HepG2 (cell line): ENCODE results near the gene TNFSF10. TPM values are rescaled to one million over a fixed set of nuclear protein-coding genes. Genes with fewer than 3 reads are reported as not detected.

Experiments
- ATAC-seq: fragments of 200-7000 bp; cut with Tn5 transposase; 3 replicates; pipeline ENCODE4 v1.9.1; 2020; ENCODE audit warnings: mild to moderate bottlenecking, moderate library complexity
- BruUV-seq: library from RNA; stranded (reverse); fragments of 400-500 nt; replicated peaks from 2 replicates; lab custom pipeline; 2021; lab: Mats Ljungman, UMichigan
- CTCF ChIA-PET: fragments of 300-600 bp; formaldehyde crosslinking; extraction: SDS; loops from one replicate; lab custom pipeline; 2021; ENCODE audit warnings: low total read pairs, inconsistent platforms, low intra/inter-chr PET ratio; lab: Yijun Ruan, JAX
- POLR2A ChIA-PET: fragments of 350-600 bp; sonication (Branson Sonifier 250); formaldehyde crosslinking; loops from one replicate; lab custom pipeline; 2020; ENCODE audit warnings: antibody characterized with exemption, inconsistent platforms; lab: Yijun Ruan, JAX
- DNase-seq: peaks from one replicate; pipeline ENCODE4 v3.0.0-alpha.2; 2015; ENCODE audit warnings: low spot score
- FAIRE-seq: peaks from 3 replicates; lab custom pipeline; 2011; peaks lifted over from hg19 to GRCh38; lab: Jason Lieb, UNC
- H2AFZ ChIP-seq: one replicate; pipeline ENCODE4 v1.6.1; 2011; ENCODE audit warnings: low read length, inconsistent platforms
- H3K27ac ChIP-seq: fragments of 300-600 bp; 3 replicates; pipeline ENCODE4 v1.8.0; 2011; ENCODE audit warnings: mixed run types, mild to moderate bottlenecking, mixed read lengths, low read length, inconsistent platforms; ENCODE audit not compliant: insufficient read depth; ENCODE audit errors: extremely low read length
- H3K27me3 ChIP-seq, 2 experiments: fragments of 200-600 bp in 1 of 2; 2 replicates in 1 of 2; 3 replicates in 1 of 2; pipeline versions ENCODE4 v1.6.0 to v1.8.0; 2011; ENCODE audit warnings: low read length in 2 of 2, mild to moderate bottlenecking in 2 of 2, moderate library complexity in 2 of 2, inconsistent platforms in 1 of 2; ENCODE audit not compliant: insufficient read depth in 2 of 2, control insufficient read depth in 1 of 2
- H3K36me3 ChIP-seq, 2 experiments: fragments of 200-600 bp in 1 of 2; replicated peaks in 1 of 2; 2 replicates in 1 of 2; 3 replicates in 1 of 2; pipeline versions ENCODE4 v1.5.1 to v1.8.0; 2011; ENCODE audit warnings: low read length in 2 of 2, inconsistent platforms in 1 of 2; ENCODE audit not compliant: insufficient read depth in 2 of 2, control insufficient read depth in 1 of 2
- H3K4me1 ChIP-seq: 2 replicates; pipeline ENCODE4 v1.5.1; 2012; ENCODE audit warnings: low read length, inconsistent platforms; ENCODE audit not compliant: insufficient read depth
- H3K4me2 ChIP-seq: 2 replicates; pipeline ENCODE4 v1.6.0; 2011; ENCODE audit warnings: low read depth, low read length, inconsistent platforms
- H3K4me3 ChIP-seq, 3 experiments: fragments of 200-600 bp in 1 of 3; sonication (generic), shearing (Covaris generic) in 1 of 3; replicated peaks in 1 of 3; 2 replicates each; pipeline ENCODE4 v1.5.1; 2011 to 2016; ENCODE audit warnings: low read length in 3 of 3, inconsistent platforms in 2 of 3, low read depth in 2 of 3, mild to moderate bottlenecking in 2 of 3, control low read depth in 1 of 3, mixed read lengths in 1 of 3; ENCODE audit not compliant: insufficient read depth in 1 of 3
- H3K79me2 ChIP-seq: one replicate; pipeline ENCODE4 v1.6.1; 2011; ENCODE audit warnings: low read length, inconsistent platforms; ENCODE audit not compliant: insufficient read depth
- H3K9ac ChIP-seq: 2 replicates; pipeline ENCODE4 v1.6.0; 2011; ENCODE audit warnings: mild to moderate bottlenecking, low read depth, low read length, inconsistent platforms; ENCODE audit not compliant: insufficient read depth
- H3K9me3 ChIP-seq: 2 replicates; pipeline ENCODE4 v1.5.1; 2012; ENCODE audit warnings: mild to moderate bottlenecking, low read length
- H4K20me1 ChIP-seq: 2 replicates; pipeline ENCODE4 v1.6.0; 2011; ENCODE audit warnings: inconsistent platforms, mild to moderate bottlenecking, low read length, moderate library complexity; ENCODE audit not compliant: insufficient read depth
- EP300 ChIP-seq, 3 experiments: sonication (generic) in 1 of 3; formaldehyde crosslinking in 1 of 3; IDR thresholded peaks; 2 replicates each; pipeline versions ENCODE4 v1.5.1 to v1.6.1; 2011 to 2020; ENCODE audit warnings: low read depth in 2 of 3, low read length in 2 of 3, borderline replicate concordance in 1 of 3, improper control_type of control experiment in 1 of 3, mild to moderate bottlenecking in 1 of 3, missing genetic modification reagents in 1 of 3, moderate library complexity in 1 of 3
- HNF4G ChIP-seq, 2 experiments: sonication (generic) in 1 of 2; formaldehyde crosslinking in 1 of 2; IDR thresholded peaks; 2 replicates each; pipeline versions ENCODE4 v1.4.0 to v1.6.1; 2011 to 2020; ENCODE audit warnings: borderline replicate concordance in 2 of 2, low read depth in 2 of 2, mild to moderate bottlenecking in 2 of 2, low read length in 1 of 2, missing genetic modification reagents in 1 of 2, moderate library complexity in 1 of 2
- KLF6 ChIP-seq: IDR thresholded peaks from 2 replicates; pipeline ENCODE4 v1.8.0; 2016; ENCODE audit warnings: missing biosample characterization, missing genetic modification reagents
- KLF9 ChIP-seq: IDR thresholded peaks from 2 replicates; pipeline ENCODE4 v1.6.1; 2016; ENCODE audit warnings: low read depth
- MATR3 ChIP-seq: sonication (generic); formaldehyde crosslinking; IDR thresholded peaks from 2 replicates; pipeline ENCODE4 v1.4.0; 2020; ENCODE audit warnings: missing genetic modification reagents
- NCOR1 ChIP-seq: fragments of 200-600 bp; sonication (generic); IDR thresholded peaks from 2 replicates; pipeline ENCODE4 v1.7.0; 2017; ENCODE audit warnings: antibody characterized with exemption, low read length, borderline replicate concordance
- PRDM10 ChIP-seq: sonication (generic); formaldehyde crosslinking; IDR thresholded peaks from 2 replicates; pipeline ENCODE4 v1.4.0; 2020; ENCODE audit warnings: low read depth, missing genetic modification reagents
- ZBTB34 ChIP-seq: sonication (generic); formaldehyde crosslinking; IDR thresholded peaks from 2 replicates; pipeline ENCODE4 v1.8.0; 2022; ENCODE audit warnings: mild to moderate bottlenecking, missing genetic modification reagents
- ZNF264 ChIP-seq: sonication (generic); formaldehyde crosslinking; IDR thresholded peaks from 2 replicates; pipeline ENCODE4 v1.4.0; 2020; ENCODE audit warnings: missing genetic modification reagents
- WGBS: methylation state at CpG from one replicate; pipeline ENCODE4 v1.1.6; 2017; ENCODE audit warnings: low lambda C conversion rate; 5-methylcytosine and 5-hydroxymethylcytosine counted together
- in situ Hi-C: cut with HindIII; loops from 2 replicates; pipeline ENCODE4 v1.10.0; 2017; ENCODE audit warnings: low pct_unique_long_range_greater_than_20kb; ENCODE audit not compliant: extremely low pct_ligation_motif_present
- intact Hi-C: fragments of 100-400 bp; cut with micrococcal nuclease; formaldehyde crosslinking; loops from one replicate; pipeline ENCODE4 v1.10.0; 2022; ENCODE audit not compliant: unreplicated experiment
- polyA plus RNA-seq, 8 experiments: library from polyadenylated mRNA; depleted of rRNA in 3 of 8; stranded (reverse) in 7 of 8; unstranded in 1 of 8; fragments of >200 nt; fragmentation: Illumina TruSeq in 4 of 8; extraction: Trizol in 4 of 8; gene quantifications; 2 replicates each; pipeline versions ENCODE4 v1.2.1 to v1.2.3, GENCODE V29; 2011 to 2016; ENCODE audit warnings: low read depth in 4 of 8, missing spikeins in 1 of 8, mixed read lengths in 1 of 8; ENCODE audit not compliant: insufficient read depth in 1 of 8
- total RNA-seq, 5 experiments: library from RNA; depleted of rRNA; stranded (reverse); fragments of >200 nt; fragmentation: Illumina TruSeq; extraction: Trizol; gene quantifications; 2 replicates each; pipeline ENCODE4 v1.2.3, GENCODE V29; 2016; ENCODE audit warnings: low read depth in 1 of 5
- TF ChIP-seq, protein P1 (sequence below): sonication (generic); formaldehyde crosslinking; IDR thresholded peaks from 2 replicates; pipeline ENCODE4 v1.9.0; 2021; ENCODE audit warnings: missing genetic modification reagents, borderline replicate concordance

TNFSF10 gene
- total and polyA plus RNA-seq, 2 of the 13 experiments (the other 11 are each of a cell fraction or from before 2014, with no cell fraction given), result 8.4 to 9.9 TPM

DNA sequence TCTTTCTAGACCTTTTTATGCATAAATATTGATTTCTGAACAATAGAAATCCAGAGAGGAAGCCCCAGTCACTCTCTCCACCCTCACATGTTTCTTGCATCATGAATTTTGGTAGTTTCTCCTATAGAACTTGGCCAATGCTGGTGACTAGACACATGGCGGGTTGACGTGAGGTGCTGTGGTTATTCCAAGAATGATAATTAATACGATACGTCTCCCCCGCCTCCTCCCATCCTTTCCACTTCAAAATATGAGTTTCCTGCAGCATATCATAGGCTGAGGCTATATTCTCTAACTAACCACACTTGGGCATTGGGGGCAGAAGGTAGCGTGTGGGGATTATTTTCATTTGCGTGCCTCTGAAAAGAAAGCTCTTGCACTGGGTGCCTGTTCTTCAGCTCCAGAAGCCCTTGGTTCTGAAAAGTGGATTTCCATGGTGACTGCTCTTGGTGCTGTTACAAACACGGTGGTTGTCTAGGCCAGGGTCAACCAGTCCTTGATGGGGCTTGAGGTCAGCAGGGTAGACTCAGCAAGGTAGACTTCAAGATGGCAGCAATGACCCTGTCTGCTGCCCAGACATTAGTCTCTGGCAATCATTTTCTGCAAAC lies 5.3 kb downstream of the TNFSF10 start (continued):
- TF ChIP-seq, protein P1, sequence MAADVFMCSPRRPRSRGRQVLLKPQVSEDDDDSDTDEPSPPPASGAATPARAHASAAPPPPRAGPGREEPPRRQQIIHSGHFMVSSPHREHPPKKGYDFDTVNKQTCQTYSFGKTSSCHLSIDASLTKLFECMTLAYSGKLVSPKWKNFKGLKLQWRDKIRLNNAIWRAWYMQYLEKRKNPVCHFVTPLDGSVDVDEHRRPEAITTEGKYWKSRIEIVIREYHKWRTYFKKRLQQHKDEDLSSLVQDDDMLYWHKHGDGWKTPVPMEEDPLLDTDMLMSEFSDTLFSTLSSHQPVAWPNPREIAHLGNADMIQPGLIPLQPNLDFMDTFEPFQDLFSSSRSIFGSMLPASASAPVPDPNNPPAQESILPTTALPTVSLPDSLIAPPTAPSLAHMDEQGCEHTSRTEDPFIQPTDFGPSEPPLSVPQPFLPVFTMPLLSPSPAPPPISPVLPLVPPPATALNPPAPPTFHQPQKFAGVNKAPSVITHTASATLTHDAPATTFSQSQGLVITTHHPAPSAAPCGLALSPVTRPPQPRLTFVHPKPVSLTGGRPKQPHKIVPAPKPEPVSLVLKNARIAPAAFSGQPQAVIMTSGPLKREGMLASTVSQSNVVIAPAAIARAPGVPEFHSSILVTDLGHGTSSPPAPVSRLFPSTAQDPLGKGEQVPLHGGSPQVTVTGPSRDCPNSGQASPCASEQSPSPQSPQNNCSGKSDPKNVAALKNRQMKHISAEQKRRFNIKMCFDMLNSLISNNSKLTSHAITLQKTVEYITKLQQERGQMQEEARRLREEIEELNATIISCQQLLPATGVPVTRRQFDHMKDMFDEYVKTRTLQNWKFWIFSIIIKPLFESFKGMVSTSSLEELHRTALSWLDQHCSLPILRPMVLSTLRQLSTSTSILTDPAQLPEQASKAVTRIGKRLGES (CRISPR knock-in tag), result no peak
- TF ChIP-seq EP300 (IDR thresholded peaks at IDR 0.05; ENCODE audit: low read depth in 2 of 2, low read length in 2 of 2) (no peak), EP300 (CRISPR knock-in tag; IDR thresholded peaks at IDR 0.05; ENCODE audit: borderline replicate concordance) (no peak)

- 0 out of 2 replicates have a peak overlapping the region, but pooled peaks have one; percentile 4 for H3K9ac ChIP-seq
- H2AFZ ChIP-seq, result peak overlapping the region; percentile 13
- DNase-seq (no peak), ATAC-seq (peak; percentile 91), FAIRE-seq (peak; percentile 46)
- H3K4me1 ChIP-seq, result peaks cover 53% of the 10 kb centered on the region
- POLR2A ChIA-PET, result interaction anchor here (0.7 to 2.0 kb wide), 6 partner anchors 9 to 85 kb away, joined by 3 to 10 read pairs (median 4); no protein-coding TSS in a partner anchor
- 39% methylated on average over 7 of the region's 7 CpGs for WGBS
- peak overlapping the region; percentile 56 for H3K4me2 ChIP-seq
- intact Hi-C loops, result no loop called here
- no peaks in the 10 kb centered on the region for H4K20me1 ChIP-seq
- H3K9me3 ChIP-seq, result no peaks in the 10 kb centered on the region
- no peaks in the 10 kb centered on the region for H3K36me3 ChIP-seq
- H3K4me3 ChIP-seq, result no peak overlapping the region
- no TSS peak for BruUV-seq
- CTCF ChIA-PET, result no interaction called here
- H3K27me3 ChIP-seq, result no peaks in the 10 kb centered on the region
- in situ Hi-C loops, result no loop called here
- H3K27ac ChIP-seq, result peak overlapping the region; percentile 64
- H3K79me2 ChIP-seq, result peaks cover 8% of the 10 kb centered on the region
- TF ChIP-seq NCOR1, result peak; percentile 21; the same call in 1 of the 2 replicates
- peak; percentile 59; the same call in 1 of the 2 replicates for TF ChIP-seq HNF4G (IDR thresholded peaks at IDR 0.05; ENCODE audit: borderline replicate concordance, low read depth, low read length)
- TF ChIP-seq HNF4G (CRISPR knock-in tag; IDR thresholded peaks at IDR 0.05; ENCODE audit: borderline replicate concordance, low read depth), result no peak
- TF ChIP-seq ZNF264 (CRISPR knock-in tag), result no peak
- no peak for TF ChIP-seq ZBTB34 (CRISPR knock-in tag)
- TF ChIP-seq MATR3 (CRISPR knock-in tag), result no peak
- no peak for TF ChIP-seq PRDM10
- TF ChIP-seq KLF6 (CRISPR knock-in tag), result no peak
- no peak for TF ChIP-seq KLF9 (CRISPR knock-in tag)
Observed at GRCh38 chr3:172516318-172517214, 6.7 kb downstream of the TNFSF10 start.
